Measurements from ENCODE around the gene PAPSS2. TPM values are rescaled to one million over a fixed set of nuclear protein-coding genes. Genes with fewer than 3 reads are reported as not detected.

Gene PAPSS2
- total and polyA plus RNA-seq, 2 donors (not counting 3 experiments of a cell fraction or from before 2014, with no cell fraction given): 27.9 to 82.6 TPM

- H3K27me3 ChIP-seq (ENCODE audit: control insufficient read depth in 2 of 2, insufficient read depth in 2 of 2, low read length in 2 of 2): no peaks in the 10 kb centered on the region
- BruUV-seq (replicated peaks): no TSS peak
- no peak overlapping the region for H3K9ac ChIP-seq (replicated peaks; ENCODE audit: extremely low read depth, insufficient read depth, low read length)
- FAIRE-seq: no peak
- H3K4me3 ChIP-seq (replicated peaks in 1 of 3; ENCODE audit: insufficient read depth in 1 of 3, low read depth in 1 of 3, low read length in 3 of 3): no peak overlapping the region
- no peak overlapping the region for H3K27ac ChIP-seq (ENCODE audit: insufficient read depth, low read depth, low read length)
- H2AFZ ChIP-seq (ENCODE audit: low read depth, low read length): no peak overlapping the region
- dilution Hi-C loops (cut with MboI; ENCODE audit: extremely low pct_ligation_motif_present, low sequenced_read_pairs) (no loop called here), intact Hi-C loops (cut with micrococcal nuclease) (no loop called here)
- H3K9me3 ChIP-seq (replicated peaks; ENCODE audit: control insufficient read depth, insufficient read depth, low read length): no peaks in the 10 kb centered on the region
- H3K9me1 ChIP-seq (replicated peaks; ENCODE audit: control insufficient read depth, extremely low read depth, insufficient read depth, low read length): no peaks in the 10 kb centered on the region
- no peaks in the 10 kb centered on the region for H3K36me3 ChIP-seq (ENCODE audit: control insufficient read depth in 2 of 2, extremely low read depth in 1 of 2, insufficient read depth in 2 of 2, low read length in 2 of 2)
- no peaks in the 10 kb centered on the region for H4K20me1 ChIP-seq (replicated peaks; ENCODE audit: control insufficient read depth, extremely low read depth, insufficient read depth, low read length)
- H3K79me2 ChIP-seq (ENCODE audit: control insufficient read depth, insufficient read depth, low read length): no peaks in the 10 kb centered on the region
- POLR2A ChIA-PET: no interaction called here
- CTCF ChIA-PET: interaction anchor here (1.8 kb wide), 1 partner anchor 84 kb away, joined by 5 read pairs; no protein-coding TSS in a partner anchor
- TF ChIP-seq MYC (IDR thresholded peaks at IDR 0.05; ENCODE audit: low read depth, low read length) (no peak), POLR2AphosphoS5 (IDR thresholded peaks at IDR 0.05; ENCODE audit: insufficient read depth, low read depth, low read length) (no peak), CTCF (IDR thresholded peaks at IDR 0.05; ENCODE audit: extremely low read depth in 1 of 2, insufficient read depth in 1 of 2, low read depth in 1 of 2, low read length in 2 of 2) (no peak), POLR2A (IDR thresholded peaks at IDR 0.05; ENCODE audit: low read depth, low read length) (no peak), EZH2 (IDR thresholded peaks at IDR 0.05; ENCODE audit: borderline replicate concordance, low read depth, low read length, severe bottlenecking) (no peak)
- no peak for DNase-seq (ENCODE audit: low read depth, low spot score)
- no peaks in the 10 kb centered on the region for H3K4me1 ChIP-seq (ENCODE audit: control insufficient read depth, extremely low read depth, insufficient read depth, low read length)
- no peak overlapping the region for H3K4me2 ChIP-seq (ENCODE audit: insufficient read depth, low read length)
Observed at GRCh38 chr10:87650838-87651589, 8.7 kb upstream of the PAPSS2 start.

- ChIA-PET POLR2A (no interaction called here), CTCF (interaction anchor here (1.8 kb wide), 1 partner anchor 83 kb away, joined by 5 read pairs; no protein-coding TSS in a partner anchor)
- Histone ChIP-seq H4K20me1 (replicated peaks; ENCODE audit: control insufficient read depth, extremely low read depth, insufficient read depth, low read length) (no peaks in the 10 kb centered on the region), H3K79me2 (ENCODE audit: control insufficient read depth, insufficient read depth, low read length) (no peaks in the 10 kb centered on the region), H3K9ac (replicated peaks; ENCODE audit: extremely low read depth, insufficient read depth, low read length) (no peak overlapping the region), H3K36me3 (ENCODE audit: control insufficient read depth in 2 of 2, extremely low read depth in 1 of 2, insufficient read depth in 2 of 2, low read length in 2 of 2) (no peaks in the 10 kb centered on the region), H3K9me3 (replicated peaks; ENCODE audit: control insufficient read depth, insufficient read depth, low read length) (no peaks in the 10 kb centered on the region), H3K27ac (ENCODE audit: insufficient read depth, low read depth, low read length) (no peak overlapping the region), H3K4me1 (ENCODE audit: control insufficient read depth, extremely low read depth, insufficient read depth, low read length) (peaks cover 7% of the 10 kb centered on the region), H3K4me2 (ENCODE audit: insufficient read depth, low read length) (no peak overlapping the region), H2AFZ (ENCODE audit: low read depth, low read length) (no peak overlapping the region), H3K27me3 (ENCODE audit: control insufficient read depth in 2 of 2, insufficient read depth in 2 of 2, low read length in 2 of 2) (no peaks in the 10 kb centered on the region), H3K4me3 (replicated peaks in 1 of 3; ENCODE audit: insufficient read depth in 1 of 3, low read depth in 1 of 3, low read length in 3 of 3) (no peak overlapping the region), H3K9me1 (replicated peaks; ENCODE audit: control insufficient read depth, extremely low read depth, insufficient read depth, low read length) (no peaks in the 10 kb centered on the region)
- FAIRE-seq (no peak), DNase-seq (ENCODE audit: low read depth, low spot score) (no peak)
- TF ChIP-seq MAX (IDR thresholded peaks at IDR 0.05; ENCODE audit: insufficient read depth, insufficient read length) (no peak), MYC (IDR thresholded peaks at IDR 0.05; ENCODE audit: low read depth, low read length) (no peak), POLR2A (IDR thresholded peaks at IDR 0.05; ENCODE audit: low read depth, low read length) (no peak), POLR2AphosphoS5 (IDR thresholded peaks at IDR 0.05; ENCODE audit: insufficient read depth, low read depth, low read length) (no peak)
- intact Hi-C loops (cut with micrococcal nuclease) (no loop called here), dilution Hi-C loops (cut with MboI; ENCODE audit: extremely low pct_ligation_motif_present, low sequenced_read_pairs) (no loop called here)
- BruUV-seq (replicated peaks): no TSS peak
Observed at GRCh38 chr10:87651801-87652200, 7.9 kb upstream of the PAPSS2 start.

All from endothelial cell of umbilical vein (primary cell).